Stomach smooth muscle (tissue), 2 donors: ENCODE measurements around the gene NR1I2.

ENCODE experiments used
- H3K27ac ChIP-seq: one replicate; pipeline ENCODE4 v1.7.0; 2013; ENCODE audit warnings: mild to moderate bottlenecking, low read length, inconsistent platforms
- H3K27me3 ChIP-seq, 2 donors: one replicate each; pipeline ENCODE4 v1.7.0; 2013; ENCODE audit warnings: low read length in 2 of 2; ENCODE audit not compliant: insufficient read depth in 2 of 2, control insufficient read depth in 1 of 2
- H3K36me3 ChIP-seq, 2 donors: one replicate each; pipeline ENCODE4 v1.7.0; 2013; ENCODE audit warnings: low read length in 2 of 2; ENCODE audit not compliant: control insufficient read depth in 2 of 2, insufficient read depth in 2 of 2
- H3K4me1 ChIP-seq: one replicate; pipeline ENCODE4 v1.7.0; 2013; ENCODE audit warnings: low read length; ENCODE audit not compliant: control insufficient read depth, insufficient read depth
- H3K4me3 ChIP-seq, 2 donors: one replicate each; pipeline ENCODE4 v1.7.0; 2013; ENCODE audit warnings: low read length in 2 of 2
- H3K9ac ChIP-seq, 2 donors: one replicate each; pipeline ENCODE4 v1.7.0; 2013; ENCODE audit warnings: low read length in 2 of 2, mild to moderate bottlenecking in 1 of 2
- H3K9me3 ChIP-seq, 2 donors: one replicate each; pipeline ENCODE4 v1.7.0; 2013; ENCODE audit warnings: low read length in 2 of 2; ENCODE audit not compliant: control insufficient read depth in 2 of 2
- donor health status: healthy.
- donor health status: Pancreatic carcinoma.

The NR1I2 gene

GRCh38 chr3:119849126-119849525, 67.2 kb downstream of the NR1I2 start:
- H3K9me3 ChIP-seq = no peaks in the 10 kb centered on the region
- H3K9ac ChIP-seq = no peak overlapping the region
- H3K36me3 ChIP-seq = no peaks in the 10 kb centered on the region
- no peaks in the 10 kb centered on the region for H3K4me1 ChIP-seq
- H3K27ac ChIP-seq = no peak overlapping the region
- no peaks in the 10 kb centered on the region for H3K27me3 ChIP-seq
- no peak overlapping the region for H3K4me3 ChIP-seq

GRCh38 chr3:119856695-119857094, 74.8 kb downstream of the NR1I2 start:
- Histone ChIP-seq H3K27me3 (no peaks in the 10 kb centered on the region), H3K4me1 (no peaks in the 10 kb centered on the region), H3K4me3 (no peak overlapping the region), H3K9ac (no peak overlapping the region), H3K36me3 (peaks cover 7 to 8% of the 10 kb centered on the region in 2 donors), H3K27ac (no peak overlapping the region), H3K9me3 (no peaks in the 10 kb centered on the region)

DNA sequence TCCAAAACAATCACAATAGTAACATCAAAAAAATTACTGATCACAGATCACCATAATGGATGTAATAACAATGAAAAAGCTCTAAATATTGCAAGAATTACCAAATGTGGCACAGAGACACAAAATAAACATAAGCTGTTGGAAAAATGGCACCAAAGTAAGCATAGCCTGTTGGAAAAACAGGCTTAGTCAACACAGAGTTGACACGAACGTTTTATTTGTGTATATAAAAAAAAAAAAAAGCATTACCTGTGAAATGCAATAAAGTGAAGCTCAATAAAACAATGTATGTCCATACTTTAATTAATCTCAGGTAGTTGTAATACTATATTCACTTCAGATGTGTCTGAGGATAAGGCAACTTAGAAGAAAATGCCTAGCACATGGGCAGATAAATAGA, 77.1 kb downstream of the NR1I2 start:
- H3K27ac ChIP-seq = no peak overlapping the region
- no peak overlapping the region for H3K4me3 ChIP-seq
- H3K4me1 ChIP-seq = no peaks in the 10 kb centered on the region
- H3K27me3 ChIP-seq = no peaks in the 10 kb centered on the region
- H3K9ac ChIP-seq = no peak overlapping the region
- H3K9me3 ChIP-seq = no peaks in the 10 kb centered on the region
- H3K36me3 ChIP-seq = peaks cover 17 to 19% of the 10 kb centered on the region in 2 donors

GRCh38 chr3:119859728-119860127, 77.8 kb downstream of the NR1I2 start:
- Histone ChIP-seq H3K4me1 (no peaks in the 10 kb centered on the region), H3K27ac (no peak overlapping the region), H3K9me3 (no peaks in the 10 kb centered on the region), H3K27me3 (no peaks in the 10 kb centered on the region), H3K4me3 (no peak overlapping the region), H3K9ac (no peak overlapping the region), H3K36me3 (peaks cover 17 to 19% of the 10 kb centered on the region in 2 donors)

DNA sequence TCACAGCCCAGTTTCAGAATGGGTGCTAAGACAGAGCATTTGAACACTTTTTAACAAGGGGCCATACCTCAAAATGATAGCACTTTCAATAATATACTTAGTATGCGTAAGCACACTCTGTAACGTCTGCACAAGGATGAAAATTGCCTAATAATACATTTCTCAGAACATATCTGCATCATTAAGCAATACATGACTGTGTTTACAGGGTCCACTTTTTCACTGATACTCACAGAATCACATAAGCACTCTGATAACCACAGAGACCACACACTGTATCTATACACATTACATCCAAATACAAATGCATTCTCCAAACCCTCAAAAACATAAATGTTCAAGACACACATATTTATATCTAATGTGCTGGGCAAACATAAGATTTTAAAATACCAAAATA, 79.8 kb downstream of the NR1I2 start:
- H3K27me3 ChIP-seq = no peaks in the 10 kb centered on the region
- H3K4me1 ChIP-seq = no peaks in the 10 kb centered on the region
- H3K9me3 ChIP-seq = no peaks in the 10 kb centered on the region
- peaks cover 17 to 19% of the 10 kb centered on the region in 2 donors for H3K36me3 ChIP-seq
- no peak overlapping the region for H3K27ac ChIP-seq
- H3K9ac ChIP-seq = no peak overlapping the region
- no peak overlapping the region for H3K4me3 ChIP-seq

- Histone ChIP-seq H3K27me3 (no peaks in the 10 kb centered on the region), H3K9ac (no peak overlapping the region), H3K9me3 (no peaks in the 10 kb centered on the region), H3K36me3 (peaks cover 16 to 17% of the 10 kb centered on the region in 2 donors), H3K27ac (no peak overlapping the region), H3K4me1 (no peaks in the 10 kb centered on the region), H3K4me3 (no peak overlapping the region)
Measured at GRCh38 chr3:119862616-119863015, 80.7 kb downstream of the NR1I2 start.

- Histone ChIP-seq H3K36me3 (peaks cover 8 to 15% of the 10 kb centered on the region in 2 donors), H3K27ac (no peak overlapping the region), H3K9me3 (no peaks in the 10 kb centered on the region), H3K4me3 (no peak overlapping the region), H3K9ac (no peak overlapping the region), H3K27me3 (no peaks in the 10 kb centered on the region), H3K4me1 (no peaks in the 10 kb centered on the region)
Measured at GRCh38 chr3:119864476-119864875, 82.6 kb downstream of the NR1I2 start.
